ENCODE measurements around the gene TTC12.
A peak's percentile ranks its signal among the peaks of the same experiment; 100 is the strongest.

The TTC12 gene

DNA sequence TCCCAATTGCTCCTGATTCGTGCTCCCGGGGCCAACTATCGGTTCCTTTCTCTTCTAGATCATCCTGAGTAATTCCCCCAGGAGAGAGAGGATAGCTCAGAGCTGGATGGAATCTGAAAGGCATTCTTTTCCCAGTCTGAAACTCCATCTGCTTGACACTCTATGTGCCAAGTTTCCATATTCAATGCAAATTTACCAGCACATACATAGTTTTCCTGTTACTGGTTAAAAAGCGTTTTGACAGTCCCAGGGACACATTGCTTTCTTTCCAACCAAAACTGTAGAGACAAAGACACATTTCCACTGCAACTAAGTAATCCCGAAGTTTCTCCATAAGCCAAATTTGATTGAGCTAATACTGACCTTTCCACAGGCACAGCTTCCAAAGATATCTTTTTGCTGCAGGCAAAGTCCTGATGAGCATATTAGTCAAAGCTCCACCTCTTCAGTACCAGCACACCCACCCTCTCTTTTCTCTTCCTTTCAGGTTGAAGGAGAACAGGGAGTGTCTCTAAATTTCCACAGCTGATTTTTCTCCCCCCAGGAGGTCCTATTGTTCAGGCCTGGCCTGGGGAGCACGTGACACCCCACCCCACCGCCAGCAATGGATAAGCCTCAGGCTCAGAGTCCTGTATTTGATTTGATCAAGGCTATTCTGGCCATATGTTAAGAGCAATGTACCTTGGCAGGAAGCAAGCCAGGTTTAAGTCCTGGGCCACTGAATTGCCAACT lies 63.5 kb downstream of the TTC12 start:
- no peak for DNase-seq

DNA sequence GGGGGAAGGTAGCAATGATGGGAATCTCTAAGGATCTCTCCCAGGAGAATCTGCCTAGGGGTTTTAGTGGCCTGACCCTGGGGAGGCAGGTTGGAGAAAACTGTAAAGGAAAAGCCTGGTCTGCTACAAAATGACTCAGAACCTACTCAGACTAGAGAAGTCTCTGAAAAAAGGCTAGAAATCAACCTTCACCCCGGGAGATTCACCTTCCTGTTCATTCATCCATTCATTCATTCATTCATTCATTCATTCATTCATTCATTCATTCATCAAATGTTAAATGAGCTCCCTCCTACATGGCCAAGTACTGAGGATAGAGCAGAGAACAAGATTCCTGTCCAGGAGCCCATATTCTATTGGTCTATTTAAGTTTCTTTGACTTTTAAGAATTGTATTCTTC lies 64.3 kb downstream of the TTC12 start:
- DNase-seq: no peak

DNA sequence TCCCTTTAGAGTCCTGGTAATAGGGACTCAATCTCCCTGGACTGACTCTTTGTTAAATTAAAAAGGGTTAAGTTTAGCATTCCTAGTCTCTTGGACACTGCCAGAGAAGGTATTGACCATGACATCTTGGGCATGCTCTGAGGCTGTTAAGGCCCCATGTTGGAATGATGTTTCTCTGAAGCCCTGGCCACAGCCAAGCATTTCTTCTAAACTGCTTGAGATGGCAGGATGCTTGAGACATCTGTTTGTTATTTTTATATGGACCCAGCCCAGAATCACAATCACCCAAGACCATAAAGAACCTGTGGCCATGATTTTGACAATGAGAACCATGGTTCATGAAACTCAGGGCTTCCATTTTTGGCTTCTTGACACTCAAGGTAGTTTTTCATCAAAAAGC lies 67.7 kb downstream of the TTC12 start:
- DNase-seq: no peak

DNA sequence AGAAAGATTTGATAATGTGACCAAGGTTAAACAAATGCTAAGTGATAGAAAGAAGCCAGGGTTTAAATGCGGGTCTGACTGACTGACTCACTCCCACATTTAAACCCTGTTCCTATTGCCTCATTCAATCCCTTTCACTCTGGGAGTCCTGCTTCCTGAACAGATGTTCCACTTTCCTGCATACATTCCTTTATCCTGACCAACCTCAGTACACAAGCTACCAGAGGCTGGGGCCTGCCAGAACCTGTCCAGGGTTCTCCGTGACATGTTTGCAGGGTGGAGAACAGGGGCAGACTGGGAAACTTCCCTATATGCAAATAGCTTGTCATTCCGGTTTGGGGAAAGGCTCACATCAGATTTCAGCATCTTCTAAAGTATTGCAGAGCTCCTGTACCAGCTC lies 70.2 kb downstream of the TTC12 start:
- DNase-seq: peak; percentile 89

DNA sequence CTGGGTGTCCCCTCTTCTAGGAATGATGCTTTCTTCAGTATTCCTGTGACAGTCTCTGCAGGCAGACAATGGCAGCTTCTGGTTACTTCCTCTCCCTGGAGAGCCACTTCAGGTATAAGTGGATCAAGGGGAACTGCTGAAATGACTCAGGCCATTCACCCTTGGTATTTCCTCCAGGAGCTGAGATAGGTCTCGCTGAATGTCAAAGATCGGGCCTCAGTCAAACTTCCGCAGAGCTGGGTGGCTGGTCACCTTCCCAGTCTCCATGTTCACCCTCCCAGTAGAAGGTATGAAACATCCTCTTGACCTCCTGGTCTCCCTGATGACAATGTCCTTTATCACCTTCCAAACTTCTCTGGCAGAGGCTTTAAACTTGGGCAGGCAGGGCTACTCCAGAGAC lies 71.4 kb downstream of the TTC12 start:
- no peak for DNase-seq

DNA sequence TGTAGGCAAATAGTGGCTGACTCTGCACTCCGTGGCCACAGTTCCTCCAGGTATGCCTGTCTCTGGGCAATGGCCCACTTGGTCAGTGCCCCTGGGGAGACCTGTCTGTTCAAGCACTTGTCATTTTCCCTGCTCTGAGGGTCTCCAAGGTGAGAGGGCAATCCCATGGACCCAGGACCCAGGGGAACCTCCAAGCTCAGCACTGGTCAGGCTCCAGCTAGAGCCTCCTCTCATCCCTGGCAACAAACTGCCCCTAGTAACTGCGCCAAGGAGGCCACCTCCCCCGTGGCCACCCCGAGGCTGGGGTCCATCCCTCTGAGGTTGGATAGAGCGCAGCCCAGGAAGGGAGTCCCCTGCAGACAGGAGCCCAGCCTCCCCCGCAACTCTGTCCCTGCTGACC lies 72.5 kb downstream of the TTC12 start:
- no peak for DNase-seq

DNA sequence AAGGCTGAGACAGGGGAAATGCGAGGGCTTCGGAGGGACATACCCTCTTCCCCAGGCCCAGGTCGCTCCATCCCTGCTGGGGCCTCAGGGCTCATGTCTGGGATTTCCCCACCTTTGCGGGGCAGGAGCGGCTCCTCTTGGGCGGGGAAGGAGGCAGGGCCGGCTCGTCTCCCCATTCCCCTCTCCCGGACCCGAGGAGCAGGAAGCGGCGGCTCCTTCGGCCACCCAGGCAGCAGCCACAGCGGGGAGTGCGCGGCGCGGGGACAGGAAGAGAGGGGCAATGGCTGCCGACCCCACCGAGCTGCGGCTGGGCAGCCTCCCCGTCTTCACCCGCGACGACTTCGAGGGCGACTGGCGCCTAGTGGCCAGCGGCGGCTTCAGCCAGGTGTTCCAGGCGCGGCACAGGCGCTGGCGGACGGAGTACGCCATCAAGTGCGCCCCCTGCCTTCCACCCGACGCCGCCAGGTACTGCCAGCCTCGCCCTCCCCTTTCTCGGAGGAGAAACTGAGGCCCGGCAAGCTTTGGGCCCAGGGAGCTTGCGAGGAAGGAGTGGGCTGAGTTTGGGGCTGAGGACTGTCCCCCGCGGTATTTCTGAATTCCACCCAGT lies 73.3 kb downstream of the TTC12 start, which contains the start of gene ANKK1:
ANKK1 (plus strand) TSS at position 175 of the 607 bp plus-strand sequence; CDS start at position 281, 106 bp downstream.
- DNase-seq: no peak

DNA sequence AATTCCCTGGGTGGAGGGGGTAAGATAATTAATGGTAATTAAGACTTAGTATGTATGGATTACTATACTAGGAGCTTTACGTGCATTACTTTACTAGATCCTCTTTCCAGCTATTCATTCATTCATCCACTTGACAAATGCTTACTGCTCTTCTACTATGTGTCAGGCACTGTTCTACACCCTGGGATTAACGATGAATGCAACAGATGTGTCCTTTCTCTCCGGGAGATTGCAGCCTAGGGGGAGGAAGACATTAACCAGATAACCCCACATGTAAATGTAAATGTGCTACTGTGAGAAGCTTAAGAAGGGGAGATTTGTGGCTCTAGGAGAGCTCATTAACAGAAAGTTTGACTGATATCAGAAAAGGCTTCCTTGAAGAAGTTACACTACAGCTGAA lies 74.9 kb downstream of the TTC12 start:
- peak; percentile 71 for DNase-seq

DNA sequence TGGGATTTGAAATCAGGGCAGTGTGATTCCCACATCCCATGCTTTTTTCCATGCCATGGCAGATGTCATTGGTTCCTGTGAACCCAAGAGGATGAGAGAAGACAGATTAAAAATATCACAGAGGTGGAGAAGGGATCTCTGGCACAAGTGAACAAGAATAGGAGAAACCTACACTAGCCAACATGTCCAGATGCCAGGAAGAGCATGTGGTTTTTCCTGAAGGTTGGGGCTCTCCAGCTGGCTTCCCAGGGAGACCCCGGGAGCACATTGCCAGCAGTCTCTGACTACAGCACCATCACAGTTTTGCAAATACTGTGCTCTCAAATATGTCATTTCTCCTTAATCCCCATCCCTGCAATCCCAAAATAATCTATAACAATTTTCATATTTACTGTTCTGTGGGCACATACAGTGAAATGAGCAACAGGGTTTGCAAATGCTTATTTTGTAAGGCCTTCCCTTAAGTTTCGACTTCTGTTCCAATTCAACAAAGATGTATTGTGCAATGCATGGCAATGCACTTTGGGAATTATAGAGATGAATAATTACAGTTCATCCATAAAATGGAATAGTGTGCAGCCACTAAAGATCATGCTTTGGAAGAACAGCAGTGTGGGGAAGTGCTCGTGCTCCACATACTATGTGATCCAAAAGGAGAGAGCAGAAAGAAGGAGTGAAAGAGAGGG lies 78.0 kb downstream of the TTC12 start:
- DNase-seq: no peak

DNA sequence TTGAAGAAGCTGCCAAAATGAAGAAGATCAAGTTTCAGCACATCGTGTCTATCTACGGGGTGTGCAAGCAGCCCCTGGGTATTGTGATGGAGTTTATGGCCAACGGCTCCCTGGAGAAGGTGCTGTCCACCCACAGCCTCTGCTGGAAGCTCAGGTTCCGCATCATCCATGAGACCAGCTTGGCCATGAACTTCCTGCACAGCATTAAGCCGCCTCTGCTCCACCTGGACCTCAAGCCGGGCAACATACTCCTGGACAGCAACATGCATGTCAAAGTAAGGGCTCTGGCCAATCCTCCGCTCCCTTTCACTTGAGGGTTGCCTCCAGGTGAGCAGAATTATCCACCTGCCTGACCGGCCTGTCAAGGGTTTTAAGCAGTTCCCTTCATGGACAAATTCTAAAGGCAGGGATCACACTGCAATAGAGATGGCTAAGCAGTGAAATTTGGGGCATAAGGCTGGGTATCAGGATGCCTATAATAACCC lies 79.2 kb downstream of the TTC12 start:
- DNase-seq: no peak

DNA sequence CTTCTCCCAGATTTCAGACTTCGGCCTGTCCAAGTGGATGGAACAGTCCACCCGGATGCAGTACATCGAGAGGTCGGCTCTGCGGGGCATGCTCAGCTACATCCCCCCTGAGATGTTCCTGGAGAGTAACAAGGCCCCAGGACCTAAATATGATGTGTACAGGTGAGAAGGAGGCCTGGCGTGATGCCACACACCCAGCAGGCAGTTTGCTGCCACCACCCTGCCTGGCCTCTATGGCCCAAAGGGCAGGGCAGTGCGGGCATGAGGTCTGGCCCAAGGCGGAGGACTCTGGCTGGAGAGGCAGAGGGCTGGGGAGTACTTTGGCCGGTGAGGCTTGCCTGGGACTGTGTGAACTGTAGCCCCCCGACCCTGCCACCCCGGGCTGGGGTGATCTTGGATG lies 80.5 kb downstream of the TTC12 start:
- no peak for DNase-seq

DNA sequence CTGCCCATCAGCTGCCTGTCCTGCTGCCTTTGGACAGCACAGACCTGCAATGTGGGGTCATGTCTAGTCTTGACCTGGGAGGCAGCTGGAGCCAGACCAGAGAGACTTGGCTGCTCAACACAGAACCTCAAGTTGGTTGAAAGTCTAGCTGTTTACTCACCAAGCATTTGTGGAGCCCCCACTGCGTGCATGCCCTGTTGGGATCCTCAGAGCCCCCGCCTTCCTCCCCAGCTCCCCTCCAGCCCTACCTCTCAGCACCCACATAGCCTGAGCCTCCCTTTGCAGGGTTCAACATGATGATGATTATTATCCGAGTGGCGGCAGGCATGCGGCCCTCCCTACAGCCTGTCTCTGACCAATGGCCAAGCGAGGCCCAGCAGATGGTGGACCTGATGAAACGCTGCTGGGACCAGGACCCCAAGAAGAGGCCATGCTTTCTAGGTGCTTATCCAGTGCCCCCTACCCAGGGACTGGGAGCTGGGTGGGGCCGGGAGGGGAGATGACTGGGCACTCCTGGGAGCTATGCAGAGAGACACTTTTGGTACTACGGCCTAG lies 81.5 kb downstream of the TTC12 start:
- DNase-seq: no peak

DNA sequence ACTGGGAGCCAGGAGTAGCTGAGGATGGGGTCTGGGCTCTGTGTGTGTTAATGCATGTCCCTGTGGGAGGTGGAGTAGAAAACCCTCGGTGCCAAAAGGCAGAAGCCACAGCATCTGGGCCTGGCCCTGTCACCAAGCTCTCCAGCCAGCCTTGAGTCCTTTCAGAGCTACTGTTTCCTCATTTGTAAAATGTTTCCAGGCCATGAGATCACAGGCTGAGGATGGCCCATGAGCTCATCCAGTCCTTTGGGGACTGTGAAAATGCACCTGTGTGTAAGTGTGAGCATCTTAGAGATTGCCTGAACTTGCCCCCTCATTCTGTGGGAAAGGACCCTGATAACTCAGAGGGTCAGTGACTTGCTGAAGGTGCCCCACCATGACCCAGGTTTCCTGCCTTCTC lies 82.3 kb downstream of the TTC12 start:
- DNase-seq: no peak

DNA sequence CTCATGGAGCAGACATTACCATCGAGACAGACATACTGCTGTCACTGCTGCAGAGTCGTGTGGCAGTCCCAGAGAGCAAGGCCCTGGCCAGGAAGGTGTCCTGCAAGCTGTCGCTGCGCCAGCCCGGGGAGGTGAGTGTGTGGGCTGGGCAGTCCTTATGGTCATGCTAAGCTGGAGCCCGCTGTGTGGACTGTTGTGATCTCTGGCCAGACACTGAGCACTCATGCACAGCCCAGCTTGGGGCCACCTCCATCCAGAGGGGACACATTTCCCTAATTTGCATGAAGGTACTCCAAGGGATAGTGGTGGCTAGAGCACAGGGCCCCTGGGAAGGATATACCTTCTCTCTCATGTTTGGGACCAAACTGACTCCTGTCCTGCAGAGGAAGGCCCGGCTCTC lies 82.8 kb downstream of the TTC12 start:
- DNase-seq: no peak

DNA sequence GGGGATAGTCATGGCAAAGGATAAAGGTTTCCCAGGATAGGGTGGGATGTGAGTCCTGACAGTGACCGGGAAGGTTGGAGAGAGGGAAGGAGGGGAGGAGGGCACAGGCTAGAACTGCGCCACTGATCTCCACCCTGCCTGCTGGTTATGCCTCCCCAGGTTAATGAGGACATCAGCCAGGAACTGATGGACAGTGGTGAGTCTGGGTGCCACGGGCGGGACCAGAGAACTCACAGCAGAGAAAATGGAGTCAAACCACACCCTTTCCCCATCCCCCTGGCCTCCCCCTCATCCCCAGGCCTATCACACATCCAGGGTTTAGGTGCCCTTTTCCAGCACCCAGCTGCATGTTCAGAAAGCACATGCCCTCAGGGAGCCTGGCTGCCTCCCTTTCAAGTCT lies 83.4 kb downstream of the TTC12 start:
- DNase-seq: no peak

DNA sequence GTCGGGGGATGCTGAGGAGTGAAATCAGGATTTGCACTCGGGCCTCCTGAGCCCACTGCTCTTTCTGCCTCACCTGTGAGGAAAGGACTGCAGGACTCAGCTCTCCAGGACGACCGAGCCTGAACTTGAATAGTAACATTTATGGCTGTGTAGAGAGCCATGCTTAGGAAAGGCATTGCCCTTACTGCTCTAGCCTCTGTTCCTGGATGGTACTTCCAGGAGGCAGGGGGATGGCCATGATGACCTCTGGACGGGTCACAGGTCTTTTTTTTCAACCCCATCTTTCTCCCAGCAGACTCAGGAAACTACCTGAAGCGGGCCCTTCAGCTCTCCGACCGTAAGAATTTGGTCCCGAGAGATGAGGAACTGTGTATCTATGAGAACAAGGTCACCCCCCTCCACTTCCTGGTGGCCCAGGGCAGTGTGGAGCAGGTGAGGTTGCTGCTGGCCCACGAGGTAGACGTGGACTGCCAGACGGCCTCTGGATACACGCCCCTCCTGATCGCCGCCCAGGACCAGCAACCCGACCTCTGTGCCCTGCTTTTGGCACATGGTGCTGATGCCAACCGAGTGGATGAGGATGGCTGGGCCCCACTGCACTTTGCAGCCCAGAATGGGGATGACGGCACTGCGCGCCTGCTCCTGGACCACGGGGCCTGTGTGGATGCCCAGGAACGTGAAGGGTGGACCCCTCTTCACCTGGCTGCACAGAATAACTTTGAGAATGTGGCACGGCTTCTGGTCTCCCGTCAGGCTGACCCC lies 84.5 kb downstream of the TTC12 start:
- no peak for DNase-seq

DNA sequence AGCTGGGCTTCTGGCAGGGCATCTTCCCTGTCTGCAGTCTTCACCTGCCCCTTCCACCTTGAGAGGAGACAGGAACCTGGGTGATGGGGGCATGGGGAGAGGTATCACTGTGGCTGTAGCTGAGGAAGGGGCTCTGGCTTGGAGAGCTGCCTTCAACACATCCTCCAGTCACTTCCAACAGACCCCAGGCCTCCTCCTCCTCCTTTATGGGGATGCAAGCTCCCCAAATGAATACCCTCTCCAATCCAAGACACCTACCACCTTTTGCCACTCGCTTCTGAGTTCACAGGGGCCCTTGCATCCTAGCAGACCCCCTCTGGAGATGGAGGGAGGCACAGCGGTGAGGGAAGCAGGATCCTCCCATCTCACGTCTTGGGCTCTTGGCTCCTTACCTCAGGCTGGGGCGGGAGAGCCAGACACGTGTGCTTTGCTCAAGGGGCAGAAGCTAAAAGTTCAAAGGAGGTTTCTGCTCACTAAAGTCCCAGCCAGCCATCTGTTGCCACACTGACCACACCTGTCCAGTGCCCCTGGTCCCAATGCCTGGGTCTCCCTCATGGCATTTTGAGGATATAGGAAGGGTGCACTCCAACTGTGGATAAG lies 86.3 kb downstream of the TTC12 start:
- DNase-seq: no peak

DNA sequence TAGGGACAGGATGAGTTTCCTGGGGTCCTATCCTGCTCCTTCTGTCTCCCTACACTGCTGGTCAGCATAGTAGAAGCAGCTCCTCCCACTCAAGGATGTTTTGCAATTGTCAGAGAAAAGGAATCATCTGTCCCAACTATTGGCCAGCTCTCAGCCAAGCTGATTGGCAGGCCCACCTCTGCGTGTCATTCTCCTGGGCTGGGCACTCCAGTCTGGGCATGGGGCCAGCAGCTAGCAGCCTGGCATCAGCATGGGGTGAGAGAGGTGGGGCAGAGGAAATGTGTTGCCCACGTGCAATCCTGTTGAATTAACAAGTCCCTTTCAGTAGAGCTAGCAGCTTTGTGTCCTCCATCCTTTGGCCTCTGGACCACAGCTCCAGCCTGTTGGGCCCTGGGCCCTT lies 87.3 kb downstream of the TTC12 start:
- peak; percentile 77 for DNase-seq

DNA sequence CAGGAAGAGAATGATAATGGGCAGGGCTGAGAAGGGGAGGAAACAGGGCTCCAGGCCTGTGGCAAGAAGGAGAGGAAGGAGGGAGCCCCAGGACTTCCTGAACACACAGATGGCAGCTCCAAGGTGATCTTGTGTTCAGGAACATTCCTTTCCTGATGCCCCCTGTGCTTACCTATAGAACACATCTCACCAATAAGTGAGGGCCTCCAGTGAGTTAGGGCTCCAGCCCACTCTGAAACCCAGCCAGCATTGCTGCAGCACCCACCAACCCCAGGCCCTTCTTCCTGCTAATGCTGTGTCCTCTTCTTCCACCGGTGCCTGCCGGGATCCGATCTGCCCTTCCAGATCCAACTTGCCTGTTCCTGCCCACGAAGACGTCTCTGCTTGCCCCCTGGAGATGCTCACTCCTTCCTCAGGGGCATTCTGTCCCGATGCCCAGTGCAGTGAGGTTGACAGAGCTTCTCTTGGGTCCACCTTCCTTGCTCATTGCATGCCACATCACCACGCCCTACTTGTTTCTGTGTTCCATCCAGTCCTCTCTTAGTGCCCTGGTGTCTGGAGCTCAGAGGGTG lies 90.6 kb downstream of the TTC12 start:
- no peak for DNase-seq

DNA sequence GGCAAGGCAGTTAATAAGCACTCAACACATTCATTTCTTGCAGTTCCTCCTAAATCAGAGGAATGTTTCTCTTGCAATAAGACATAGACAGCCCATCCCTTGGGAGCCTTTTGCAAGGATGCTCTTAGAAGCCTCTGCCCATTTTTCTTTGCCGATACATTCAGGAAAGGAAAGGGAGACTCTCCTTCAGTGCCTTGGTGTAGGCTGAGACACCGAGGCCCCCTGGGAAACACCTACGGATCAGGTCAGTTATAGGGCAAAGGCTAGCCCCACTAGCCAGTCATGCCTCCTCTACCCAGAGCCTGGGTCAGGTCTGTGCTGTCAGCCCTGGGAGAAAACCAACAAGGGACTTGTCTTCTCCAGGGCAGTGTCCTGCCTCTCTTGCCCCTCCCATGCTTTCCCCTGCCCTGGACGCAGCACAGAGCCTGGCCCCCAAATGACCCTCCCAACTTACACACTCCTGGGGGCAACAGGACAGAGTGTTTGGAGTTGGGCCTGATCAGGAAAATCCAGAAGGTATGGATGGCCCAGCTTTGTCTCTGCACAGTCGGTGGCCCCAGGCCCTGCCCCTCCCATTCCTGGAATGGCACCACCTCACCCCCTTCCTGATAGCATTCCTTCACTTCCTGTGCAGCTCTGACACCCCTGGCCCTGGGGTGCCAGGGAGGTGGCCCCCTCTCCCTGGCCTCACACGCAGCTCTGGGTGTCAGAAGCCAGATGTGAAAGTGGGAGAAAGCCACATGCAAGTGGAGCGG lies 91.5 kb downstream of the TTC12 start:
- no peak for DNase-seq

DNA sequence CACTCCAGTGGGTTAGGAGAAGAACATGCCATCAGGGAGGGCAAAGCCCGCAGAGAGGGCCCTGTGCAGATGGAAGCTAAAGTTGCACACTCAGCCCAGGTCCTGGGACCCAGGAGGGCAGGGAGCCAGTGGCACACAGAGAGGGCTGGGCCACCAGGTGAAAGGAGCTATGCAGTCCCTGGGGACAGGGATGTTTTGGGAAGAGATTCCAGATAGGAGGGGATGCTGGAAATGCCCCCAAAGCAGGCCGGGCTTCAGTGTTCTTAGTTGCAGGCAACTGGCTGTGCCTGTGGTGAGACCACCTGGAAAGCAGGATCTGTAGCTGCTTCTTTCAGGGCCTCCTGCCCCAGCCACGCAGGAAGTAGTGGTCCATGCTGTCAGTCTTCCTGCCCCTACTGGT lies 92.8 kb downstream of the TTC12 start:
- DNase-seq: no peak

Measured in DMS 273 treated with DMSO at 0.1 percent for 48 hours (cell line).